HG03442 (cell line): ENCODE results near the gene IDI1.

ENCODE experiments used
- ATAC-seq: cut with Tn5 transposase; IDR thresholded peaks from one replicate; pipeline ENCODE4 v1.9.1; 2021; ENCODE audit warnings: mild to moderate bottlenecking, moderate library complexity; ENCODE audit not compliant: unreplicated experiment

IDI1 gene

GRCh38 chr10:996031-996430, 52.9 kb downstream of the IDI1 start:
- no peak for ATAC-seq

GRCh38 chr10:995559-995926, 53.4 kb downstream of the IDI1 start:
- no peak for ATAC-seq

GRCh38 chr10:994836-995558, 53.9 kb downstream of the IDI1 start:
- ATAC-seq, result no peak

- ATAC-seq, result no peak
Measured at GRCh38 chr10:992871-993270, 56.0 kb downstream of the IDI1 start.

- no peak for ATAC-seq
Measured at GRCh38 chr10:992467-992866, 56.5 kb downstream of the IDI1 start.

- no peak for ATAC-seq
Measured at GRCh38 chr10:990808-991207, 58.1 kb downstream of the IDI1 start.
